ENCODE results near the gene TRDN.
A peak's percentile ranks its signal among the peaks of the same experiment; 100 is the strongest.
"Not testable (repeated sequence)": the region's sequence is repeated elsewhere in the genome, so short reads cannot be mapped to it uniquely, and the experiment has no call there.

TRDN gene

GRCh38 chr6:123559816-123560215 is 76.9 kb downstream of the TRDN start:
- not testable (repeated sequence) for DNase-seq

GRCh38 chr6:123557474-123557873 is 79.3 kb downstream of the TRDN start:
- not testable (repeated sequence) for DNase-seq

- DNase-seq, result no peak
These were observed 84.6 kb downstream of the TRDN start for GRCh38 chr6:123551939-123552707.

GRCh38 chr6:123550052-123550617 is 86.6 kb downstream of the TRDN start:
- DNase-seq, result no peak

- DNase-seq, result no peak
These were observed 87.3 kb downstream of the TRDN start for GRCh38 chr6:123549476-123549875.

- DNase-seq, result no peak
These were observed 89.4 kb downstream of the TRDN start for GRCh38 chr6:123547216-123547978.

- no peak for DNase-seq
These were observed 90.2 kb downstream of the TRDN start for GRCh38 chr6:123546537-123546936.

- DNase-seq, result no peak
These were observed 95.3 kb downstream of the TRDN start for GRCh38 chr6:123541462-123541861.

GRCh38 chr6:123533862-123534648 is 102.7 kb downstream of the TRDN start:
- no peak for DNase-seq

GRCh38 chr6:123529843-123530242 is 106.9 kb downstream of the TRDN start:
- no peak for DNase-seq

GRCh38 chr6:123529058-123529457 is 107.7 kb downstream of the TRDN start:
- DNase-seq, result no peak

GRCh38 chr6:123527406-123527805 is 109.3 kb downstream of the TRDN start:
- no peak for DNase-seq

GRCh38 chr6:123526128-123526527 is 110.6 kb downstream of the TRDN start:
- no peak for DNase-seq

GRCh38 chr6:123524781-123525180 is 112.0 kb downstream of the TRDN start:
- no peak for DNase-seq

- no peak for DNase-seq
These were observed 116.5 kb downstream of the TRDN start for GRCh38 chr6:123520217-123520616.

GRCh38 chr6:123519189-123519505 is 117.6 kb downstream of the TRDN start:
- DNase-seq, result peak; percentile 48

- DNase-seq, result peak; percentile 33
These were observed 118.1 kb downstream of the TRDN start for GRCh38 chr6:123518441-123519188.

- no peak for DNase-seq
These were observed 121.0 kb downstream of the TRDN start for GRCh38 chr6:123515715-123516114.

GRCh38 chr6:123509112-123509511 is 127.6 kb downstream of the TRDN start:
- DNase-seq, result no peak

GRCh38 chr6:123508290-123508689 is 128.5 kb downstream of the TRDN start:
- DNase-seq, result no peak

GRCh38 chr6:123507582-123507981 is 129.2 kb downstream of the TRDN start:
- DNase-seq, result no peak

- no peak for DNase-seq
These were observed 133.1 kb downstream of the TRDN start for GRCh38 chr6:123503619-123504018.

GRCh38 chr6:123497025-123497424 is 139.7 kb downstream of the TRDN start:
- no peak for DNase-seq

Data from midbrain (tissue), 1 donor.